ENCODE measurements around the gene RIOX2.
"Not testable (repeated sequence)": the region's sequence is repeated elsewhere in the genome, so short reads cannot be mapped to it uniquely, and the experiment has no call there.

RIOX2 gene

GRCh38 chr3:97971679-97972567, at the start of gene RIOX2:
RIOX2 (minus strand) TSS chr3:97972431; CDS start chr3:97967593, 4,838 bp downstream.
- DNase-seq (ENCODE audit: low read depth) = no peak
- in situ Hi-C loops (cut with HindIII; ENCODE audit: low sequenced_read_pairs) = no loop called here
- no peak for TF ChIP-seq CTCF (IDR thresholded peaks at IDR 0.05; ENCODE audit: low read depth, low read length, missing control alignments)
- H3K4me3 ChIP-seq (ENCODE audit: low read depth, low read length) = peak within 1 kb of the TSS; percentile 57

DNA sequence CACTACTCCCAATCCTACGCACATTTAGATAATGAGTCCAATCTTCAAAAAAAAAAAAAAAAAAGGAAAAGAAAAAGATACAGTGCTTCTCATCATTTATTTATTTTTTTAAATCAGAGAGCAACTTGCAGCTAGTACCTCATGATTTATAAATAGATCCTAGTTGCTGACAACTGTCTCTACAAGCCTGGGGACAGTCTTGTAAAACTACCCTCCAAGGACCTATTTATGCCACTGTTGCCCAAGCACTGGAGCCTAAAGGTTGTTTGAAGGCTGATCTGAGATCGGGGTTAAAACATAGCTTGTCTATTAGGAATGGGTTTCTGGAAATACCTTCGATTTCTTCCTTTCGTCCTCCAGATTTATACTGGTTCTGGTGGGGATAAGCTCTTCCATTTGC, 48.2 kb upstream of the RIOX2 start:
- H3K4me3 ChIP-seq (ENCODE audit: low read depth, low read length) = no peak overlapping the region
- TF ChIP-seq CTCF (IDR thresholded peaks at IDR 0.05; ENCODE audit: low read depth, low read length, missing control alignments) = no peak
- no peak for DNase-seq (ENCODE audit: low read depth)
- in situ Hi-C loops (cut with HindIII; ENCODE audit: low sequenced_read_pairs) = loop anchor here (5.0 to 10.0 kb wide), 2 partner anchors 38 to 236 kb away; no protein-coding TSS in a partner anchor

DNA sequence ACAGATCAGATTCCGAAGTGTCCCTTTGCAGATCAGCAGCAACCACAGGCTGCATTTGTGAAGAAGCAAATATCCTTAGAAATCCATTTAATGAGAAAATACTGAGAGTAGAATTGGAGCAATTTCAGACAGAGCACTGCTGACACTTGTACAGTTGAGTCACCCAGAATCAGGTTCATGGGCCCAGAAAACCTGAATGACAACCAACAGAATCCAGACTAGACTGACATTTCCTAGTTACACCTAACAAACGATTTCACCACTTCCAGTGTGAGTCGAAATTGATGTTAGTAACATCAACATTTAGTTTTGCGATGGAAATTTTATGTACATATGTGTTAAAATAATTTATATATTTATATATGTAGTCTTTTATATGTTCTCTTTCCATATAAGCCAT, 46.1 kb upstream of the RIOX2 start:
- TF ChIP-seq CTCF (IDR thresholded peaks at IDR 0.05; ENCODE audit: low read depth, low read length, missing control alignments) = no peak
- no peak for DNase-seq (ENCODE audit: low read depth)
- no peak overlapping the region for H3K4me3 ChIP-seq (ENCODE audit: low read depth, low read length)
- in situ Hi-C loops (cut with HindIII; ENCODE audit: low sequenced_read_pairs) = no loop called here

DNA sequence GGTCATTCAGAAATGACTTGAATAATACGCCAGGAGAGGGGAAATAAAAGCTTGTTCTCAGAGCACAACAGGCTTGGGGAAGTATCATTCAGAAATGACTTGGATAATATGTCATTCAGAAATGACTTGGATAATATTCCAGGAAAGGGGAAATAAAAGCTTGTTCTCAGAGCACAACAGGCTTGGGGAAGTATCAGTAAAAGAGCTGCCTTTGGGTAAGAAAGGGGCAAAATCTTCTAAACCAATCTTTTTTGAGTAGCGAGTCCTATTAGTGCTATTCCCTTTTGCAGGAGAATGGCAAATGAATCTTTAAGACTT, 42.0 kb upstream of the RIOX2 start:
- no peak overlapping the region for H3K4me3 ChIP-seq (ENCODE audit: low read depth, low read length)
- in situ Hi-C loops (cut with HindIII; ENCODE audit: low sequenced_read_pairs) = no loop called here
- DNase-seq (ENCODE audit: low read depth) = no peak
- no peak for TF ChIP-seq CTCF (IDR thresholded peaks at IDR 0.05; ENCODE audit: low read depth, low read length, missing control alignments)

- in situ Hi-C loops (cut with HindIII; ENCODE audit: low sequenced_read_pairs) = no loop called here
- no peak overlapping the region for H3K4me3 ChIP-seq (ENCODE audit: low read depth, low read length)
- no peak for DNase-seq (ENCODE audit: low read depth)
- no peak for TF ChIP-seq CTCF (IDR thresholded peaks at IDR 0.05; ENCODE audit: low read depth, low read length, missing control alignments)
Measured at GRCh38 chr3:98013411-98014267, 41.4 kb upstream of the RIOX2 start.

- H3K4me3 ChIP-seq (ENCODE audit: low read depth, low read length) = no peak overlapping the region
- peak; percentile 1 for DNase-seq (ENCODE audit: low read depth)
- in situ Hi-C loops (cut with HindIII; ENCODE audit: low sequenced_read_pairs) = no loop called here
- no peak for TF ChIP-seq CTCF (IDR thresholded peaks at IDR 0.05; ENCODE audit: low read depth, low read length, missing control alignments)
Measured at GRCh38 chr3:98012979-98013378, 40.7 kb upstream of the RIOX2 start.

DNA sequence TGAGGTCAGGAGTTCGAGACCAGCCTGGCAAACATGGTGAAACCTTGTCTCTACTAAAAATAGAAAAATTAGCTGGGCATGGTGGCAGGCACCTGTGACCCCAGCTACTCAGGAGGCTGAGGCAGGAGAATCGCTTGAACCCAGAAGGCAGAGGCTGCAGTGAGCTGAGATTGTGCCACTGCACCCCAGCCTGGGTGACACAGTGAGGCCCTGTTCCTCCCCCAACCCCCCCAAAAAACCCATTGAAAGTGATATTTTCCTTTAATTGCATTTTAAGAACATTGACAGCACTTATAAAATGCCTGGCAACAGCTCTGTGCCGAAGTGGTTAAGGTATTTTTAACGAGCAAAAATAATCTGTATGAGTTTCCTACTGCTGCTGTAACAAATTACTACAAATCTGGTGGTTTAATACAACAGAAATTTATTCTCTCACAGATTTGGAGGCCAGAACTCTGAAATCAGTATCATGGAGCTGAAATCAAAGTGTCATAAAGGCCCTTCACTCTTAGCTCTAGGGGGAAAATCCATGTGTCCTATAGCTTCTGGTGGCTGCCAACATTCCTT, 38.7 kb upstream of the RIOX2 start:
- H3K4me3 ChIP-seq (ENCODE audit: low read depth, low read length); DNase-seq (ENCODE audit: low read depth); in situ Hi-C loops (cut with HindIII; ENCODE audit: low sequenced_read_pairs): not testable (repeated sequence)
